ENCODE data around the gene NLGN3. TPM values are rescaled to one million over a fixed set of nuclear protein-coding genes. Genes with fewer than 3 reads are reported as not detected.

The NLGN3 gene
- total RNA-seq, 1 donor from 2014 or later, result under 0.01 TPM

DNA sequence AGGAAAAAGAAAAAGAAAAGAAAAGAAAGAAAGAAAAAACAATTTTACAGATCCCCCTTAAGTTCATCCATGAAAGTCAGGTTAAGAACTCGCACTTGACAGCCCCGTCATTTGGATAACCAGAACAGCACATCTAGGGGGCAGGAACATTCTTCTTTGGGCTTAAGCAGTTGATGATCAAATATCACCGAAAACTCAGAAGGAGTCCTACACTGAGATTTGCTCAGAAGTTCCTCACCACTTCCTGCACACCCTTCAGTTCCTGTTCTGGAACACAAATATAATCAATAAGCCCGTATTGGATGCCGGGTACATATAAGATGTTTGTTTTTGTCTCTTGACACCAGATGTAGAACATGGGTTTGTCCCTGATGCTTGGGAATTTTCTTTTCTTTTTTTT lies 14.7 kb downstream of the NLGN3 start:
- no peak for FAIRE-seq
- Histone ChIP-seq H3K4me3 (ENCODE audit: low read depth, low read length) (no peak overlapping the region), H3K36me3 (ENCODE audit: control insufficient read depth, insufficient read depth, low read length) (no peaks in the 10 kb centered on the region), H3K27me3 (ENCODE audit: control insufficient read depth, insufficient read depth, low read length) (no peaks in the 10 kb centered on the region)
- DNase-seq (ENCODE audit: low read depth), result no peak
- TF ChIP-seq, protein P1, sequence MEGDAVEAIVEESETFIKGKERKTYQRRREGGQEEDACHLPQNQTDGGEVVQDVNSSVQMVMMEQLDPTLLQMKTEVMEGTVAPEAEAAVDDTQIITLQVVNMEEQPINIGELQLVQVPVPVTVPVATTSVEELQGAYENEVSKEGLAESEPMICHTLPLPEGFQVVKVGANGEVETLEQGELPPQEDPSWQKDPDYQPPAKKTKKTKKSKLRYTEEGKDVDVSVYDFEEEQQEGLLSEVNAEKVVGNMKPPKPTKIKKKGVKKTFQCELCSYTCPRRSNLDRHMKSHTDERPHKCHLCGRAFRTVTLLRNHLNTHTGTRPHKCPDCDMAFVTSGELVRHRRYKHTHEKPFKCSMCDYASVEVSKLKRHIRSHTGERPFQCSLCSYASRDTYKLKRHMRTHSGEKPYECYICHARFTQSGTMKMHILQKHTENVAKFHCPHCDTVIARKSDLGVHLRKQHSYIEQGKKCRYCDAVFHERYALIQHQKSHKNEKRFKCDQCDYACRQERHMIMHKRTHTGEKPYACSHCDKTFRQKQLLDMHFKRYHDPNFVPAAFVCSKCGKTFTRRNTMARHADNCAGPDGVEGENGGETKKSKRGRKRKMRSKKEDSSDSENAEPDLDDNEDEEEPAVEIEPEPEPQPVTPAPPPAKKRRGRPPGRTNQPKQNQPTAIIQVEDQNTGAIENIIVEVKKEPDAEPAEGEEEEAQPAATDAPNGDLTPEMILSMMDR (IDR thresholded peaks at IDR 0.05; ENCODE audit: insufficient read depth, low read length, severe bottlenecking), result no peak

- Histone ChIP-seq H3K27me3 (ENCODE audit: control insufficient read depth, insufficient read depth, low read length) (no peaks in the 10 kb centered on the region), H3K36me3 (ENCODE audit: control insufficient read depth, insufficient read depth, low read length) (no peaks in the 10 kb centered on the region), H3K4me3 (ENCODE audit: low read depth, low read length) (no peak overlapping the region)
- DNase-seq (ENCODE audit: low read depth) (peak; percentile 38), FAIRE-seq (no peak)
- TF ChIP-seq, protein P1 (IDR thresholded peaks at IDR 0.05; ENCODE audit: insufficient read depth, low read length, severe bottlenecking), result no peak
Measured at GRCh38 chrX:71160475-71160874, 15.8 kb downstream of the NLGN3 start.

- FAIRE-seq (no peak), DNase-seq (ENCODE audit: low read depth) (no peak)
- no peaks in the 10 kb centered on the region for H3K27me3 ChIP-seq (ENCODE audit: control insufficient read depth, insufficient read depth, low read length)
- TF ChIP-seq, protein P1 (IDR thresholded peaks at IDR 0.05; ENCODE audit: insufficient read depth, low read length, severe bottlenecking), result no peak
- H3K4me3 ChIP-seq (ENCODE audit: low read depth, low read length), result no peak overlapping the region
- H3K36me3 ChIP-seq (ENCODE audit: control insufficient read depth, insufficient read depth, low read length), result no peaks in the 10 kb centered on the region
Measured at GRCh38 chrX:71162981-71163380, 18.3 kb downstream of the NLGN3 start.

DNA sequence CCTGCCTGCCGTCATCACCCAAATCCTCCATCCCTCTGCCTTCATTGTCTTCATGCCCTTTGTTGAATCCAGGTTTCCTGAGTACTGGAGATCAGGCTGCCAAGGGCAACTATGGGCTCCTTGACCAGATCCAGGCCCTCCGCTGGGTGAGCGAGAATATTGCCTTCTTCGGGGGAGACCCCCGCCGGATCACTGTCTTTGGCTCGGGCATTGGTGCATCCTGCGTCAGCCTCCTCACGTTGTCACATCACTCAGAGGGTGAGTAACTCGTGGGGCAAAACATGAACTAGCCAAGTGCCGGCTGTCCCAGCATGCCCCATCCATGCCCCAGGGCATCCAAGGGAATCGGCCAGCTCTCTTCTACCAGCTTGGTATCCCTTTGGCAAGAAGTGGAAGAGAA lies 19.4 kb downstream of the NLGN3 start:
- peak; percentile 27 for DNase-seq (ENCODE audit: low read depth)

DNA sequence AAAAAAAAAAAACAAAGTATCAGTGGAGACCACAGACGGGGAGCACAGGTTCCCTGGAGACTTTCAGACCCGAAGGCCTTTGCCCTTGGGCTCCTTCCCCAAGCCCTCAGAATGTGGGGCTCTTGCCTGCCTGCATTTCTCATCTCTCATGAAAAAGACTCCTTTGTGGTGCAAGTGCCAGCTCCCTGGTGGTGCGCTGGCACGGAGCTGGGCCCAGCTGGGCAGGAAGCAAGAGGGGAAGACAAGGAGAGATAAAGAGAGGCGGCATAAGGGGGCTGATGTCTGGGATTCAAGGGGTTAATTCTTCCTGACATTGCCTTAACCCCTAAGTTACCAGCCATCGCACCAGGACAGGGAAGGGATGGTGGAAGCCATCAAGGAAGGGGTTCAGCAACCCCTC lies 21.8 kb downstream of the NLGN3 start:
- Histone ChIP-seq H3K27me3 (ENCODE audit: control insufficient read depth, insufficient read depth, low read length) (no peaks in the 10 kb centered on the region), H3K4me3 (ENCODE audit: low read depth, low read length) (no peak overlapping the region), H3K36me3 (ENCODE audit: control insufficient read depth, insufficient read depth, low read length) (no peaks in the 10 kb centered on the region)
- no peak for DNase-seq (ENCODE audit: low read depth)
- no peak for FAIRE-seq
- TF ChIP-seq, protein P1 (IDR thresholded peaks at IDR 0.05; ENCODE audit: insufficient read depth, low read length, severe bottlenecking), result no peak

More for the DNA sequence above, 19.4 kb downstream of the NLGN3 start:
- Histone ChIP-seq H3K27me3 (ENCODE audit: control insufficient read depth, insufficient read depth, low read length) (no peaks in the 10 kb centered on the region), H3K36me3 (ENCODE audit: control insufficient read depth, insufficient read depth, low read length) (no peaks in the 10 kb centered on the region), H3K4me3 (ENCODE audit: low read depth, low read length) (no peak overlapping the region)
- TF ChIP-seq, protein P1 (IDR thresholded peaks at IDR 0.05; ENCODE audit: insufficient read depth, low read length, severe bottlenecking), result no peak
- no peak for FAIRE-seq

DNA sequence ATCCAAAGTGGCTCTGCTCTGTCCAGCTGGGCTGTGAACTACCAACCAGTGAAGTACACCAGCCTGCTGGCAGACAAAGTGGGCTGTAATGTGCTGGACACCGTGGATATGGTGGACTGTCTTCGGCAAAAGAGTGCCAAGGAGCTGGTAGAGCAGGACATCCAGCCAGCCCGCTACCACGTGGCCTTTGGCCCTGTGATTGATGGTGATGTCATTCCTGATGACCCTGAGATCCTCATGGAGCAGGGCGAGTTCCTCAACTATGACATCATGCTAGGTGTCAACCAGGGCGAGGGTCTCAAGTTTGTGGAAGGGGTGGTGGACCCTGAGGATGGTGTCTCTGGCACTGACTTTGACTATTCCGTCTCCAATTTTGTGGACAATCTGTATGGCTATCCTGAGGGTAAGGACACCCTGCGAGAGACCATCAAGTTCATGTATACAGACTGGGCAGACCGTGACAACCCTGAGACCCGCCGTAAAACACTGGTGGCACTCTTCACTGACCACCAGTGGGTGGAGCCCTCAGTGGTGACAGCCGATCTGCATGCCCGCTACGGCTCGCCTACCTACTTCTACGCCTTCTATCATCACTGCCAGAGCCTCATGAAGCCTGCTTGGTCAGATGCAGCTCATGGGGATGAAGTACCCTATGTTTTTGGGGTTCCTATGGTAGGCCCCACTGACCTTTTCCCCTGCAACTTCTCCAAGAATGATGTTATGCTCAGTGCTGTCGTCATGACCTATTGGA lies 22.6 kb downstream of the NLGN3 start:
- Histone ChIP-seq H3K36me3 (ENCODE audit: control insufficient read depth, insufficient read depth, low read length) (no peaks in the 10 kb centered on the region), H3K4me3 (ENCODE audit: low read depth, low read length) (no peak overlapping the region), H3K27me3 (ENCODE audit: control insufficient read depth, insufficient read depth, low read length) (no peaks in the 10 kb centered on the region)
- DNase-seq (ENCODE audit: low read depth), result no peak
- FAIRE-seq, result peak; percentile 73
- TF ChIP-seq, protein P1 (IDR thresholded peaks at IDR 0.05; ENCODE audit: insufficient read depth, low read length, severe bottlenecking), result no peak

Data from bronchial epithelial cell (primary cell).